CD4-positive, alpha-beta memory T cell (primary cell): ENCODE results near the gene RPL36A. TPM values are rescaled to one million over a fixed set of nuclear protein-coding genes. Genes with fewer than 3 reads are reported as not detected.

Experiments used
- CTCF ChIA-PET: fragments of 350-600 bp; sonication (Branson Sonifier 250); formaldehyde crosslinking; loops from one replicate; lab custom pipeline; 2021; ENCODE audit warnings: inconsistent platforms; ENCODE audit not compliant: partially characterized antibody; lab: Charles Lee
- POLR2A ChIA-PET: fragments of 350-600 bp; sonication (Branson Sonifier 250); formaldehyde crosslinking; loops from one replicate; lab custom pipeline; 2021; ENCODE audit not compliant: partially characterized antibody; lab: Charles Lee
- DNase-seq, 5 donors: peaks; one replicate each; pipeline versions ENCODE4 v3.0.0 to v3.0.0-alpha.2; 2020 to 2022; ENCODE audit warnings: mixed read lengths in 1 of 5
- H3K27ac ChIP-seq: one replicate; pipeline ENCODE4 v1.7.0; 2013; ENCODE audit warnings: low read depth, low read length
- H3K27me3 ChIP-seq: 2 replicates; pipeline ENCODE4 v1.7.0; 2013; ENCODE audit warnings: mild to moderate bottlenecking, low read length, moderate library complexity; ENCODE audit not compliant: insufficient read depth
- H3K36me3 ChIP-seq: 2 replicates; pipeline ENCODE4 v1.7.0; 2013; ENCODE audit warnings: mild to moderate bottlenecking, low read length, moderate library complexity; ENCODE audit not compliant: insufficient read depth
- H3K4me1 ChIP-seq: 2 replicates; pipeline ENCODE4 v1.7.0; 2013; ENCODE audit warnings: mild to moderate bottlenecking, low read length, moderate library complexity; ENCODE audit not compliant: insufficient read depth
- H3K4me3 ChIP-seq, 2 donors: one replicate each; pipeline ENCODE4 v1.7.0; 2013; ENCODE audit warnings: low read length in 2 of 2, mild to moderate bottlenecking in 1 of 2
- H3K9me3 ChIP-seq, 2 donors: one replicate each; pipeline ENCODE4 v1.7.0; 2013; ENCODE audit warnings: low read length in 2 of 2, control low read depth in 1 of 2; ENCODE audit not compliant: control insufficient read depth in 1 of 2
- H3K27ac Mint-ChIP-seq, 7 donors: one replicate each; pipeline ENCODE4 v1.8.0; 2020 to 2021; ENCODE audit warnings: mixed read lengths in 7 of 7, mild to moderate bottlenecking in 6 of 7, inconsistent platforms in 3 of 7, moderate library complexity in 3 of 7
- H3K27me3 Mint-ChIP-seq, 2 donors: one replicate each; pipeline ENCODE4 v1.8.0; 2020 to 2021; ENCODE audit warnings: mixed read lengths in 2 of 2
- H3K36me3 Mint-ChIP-seq, 2 donors: one replicate each; pipeline ENCODE4 v1.8.0; 2020 to 2021; ENCODE audit warnings: mixed read lengths in 2 of 2, inconsistent platforms in 1 of 2, mild to moderate bottlenecking in 1 of 2
- H3K4me1 Mint-ChIP-seq, 4 donors: one replicate each; pipeline ENCODE4 v1.8.0; 2020 to 2021; ENCODE audit warnings: mixed read lengths in 4 of 4, mild to moderate bottlenecking in 1 of 4
- H3K4me3 Mint-ChIP-seq, 8 donors: one replicate each; pipeline ENCODE4 v1.8.0; 2020 to 2021; ENCODE audit warnings: mixed read lengths in 8 of 8, mild to moderate bottlenecking in 7 of 8, moderate library complexity in 6 of 8, inconsistent platforms in 3 of 8
- H3K9me3 Mint-ChIP-seq, 8 donors: one replicate each; pipeline ENCODE4 v1.8.0; 2020 to 2021; ENCODE audit warnings: mixed read lengths in 8 of 8, mild to moderate bottlenecking in 5 of 8, inconsistent platforms in 3 of 8, moderate library complexity in 1 of 8
- intact Hi-C: fragments of 100-400 bp; cut with micrococcal nuclease; formaldehyde crosslinking; loops from one replicate; pipeline ENCODE4 v1.15.1; 2023
- polyA plus RNA-seq, 2 donors: library from polyadenylated mRNA; unstranded; fragments of 300-500 nt; fragmentation: Illumina TruSeq; gene quantifications; one replicate each; pipeline ENCODE4 v1.2.3, GENCODE V29; 2021
- total RNA-seq, 2 experiments: library from RNA; stranded (reverse); gene quantifications; one replicate each; pipeline ENCODE4 v1.2.3, GENCODE V29; 2021

The RPL36A gene
- total RNA-seq (100 to 1,000 TPM; 380 to 428 TPM), polyA plus RNA-seq (1,000 to 10,000 TPM; 2,296 to 2,724 TPM)

DNA sequence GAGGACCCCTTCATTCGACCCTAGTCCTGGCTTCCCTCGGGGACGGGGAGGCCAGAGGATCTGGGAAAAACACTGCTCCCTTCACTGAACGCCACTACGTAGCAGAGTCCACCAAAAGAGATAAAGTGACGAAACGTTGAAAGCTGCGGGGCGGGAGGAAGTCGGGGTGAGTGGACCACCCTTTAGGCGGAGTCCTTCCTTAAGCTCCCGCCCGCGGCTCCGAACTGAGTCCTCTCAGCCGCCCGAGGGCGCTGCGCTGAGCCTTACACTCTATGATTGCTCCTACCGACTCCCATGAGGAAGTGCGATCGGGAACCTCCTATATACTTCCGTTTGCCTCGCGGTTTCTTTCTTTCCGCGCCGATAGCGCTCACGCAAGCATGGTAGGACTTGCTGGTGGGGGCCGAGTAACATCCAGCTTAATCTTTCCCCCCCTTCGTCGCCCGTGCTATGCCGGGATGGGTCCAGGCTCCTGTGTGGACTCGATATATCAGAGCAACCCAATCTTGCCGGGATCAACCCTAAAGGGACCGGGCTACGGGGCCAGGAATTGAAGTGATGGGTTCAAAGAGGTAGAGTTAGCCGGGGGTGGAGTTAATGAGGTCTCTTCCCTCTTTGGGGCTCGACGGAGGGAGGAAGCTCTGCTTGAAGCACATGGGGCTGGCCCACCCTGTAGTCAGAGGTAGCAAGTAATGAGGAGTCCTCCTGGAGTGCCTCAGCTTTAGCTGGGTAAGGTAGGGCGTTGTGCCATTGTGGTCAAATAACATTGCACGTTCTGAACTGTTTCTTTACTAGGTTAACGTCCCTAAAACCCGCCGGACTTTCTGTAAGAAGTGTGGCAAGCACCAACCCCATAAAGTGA, at the start of gene RPL36A:
RPL36A (plus strand) TSS at position 348 of the 862 bp plus-strand sequence; CDS start at position 381, 33 bp downstream.
- H3K4me1 Mint-ChIP-seq = peaks cover 10 to 39% (median 15%) of the 10 kb centered on the region in 4 donors
- no peaks in the 10 kb centered on the region for H3K9me3 Mint-ChIP-seq
- H3K4me3 Mint-ChIP-seq = peak within 1 kb of the TSS; percentile 88 to 98 (median 93)
- ChIA-PET CTCF (interaction anchor here (0.8 to 1.8 kb wide), 11 partner anchors 10 to 571 kb away, joined by 3 to 21 read pairs (median 6); partner anchors contain the start of genes CSTF2, GLA and TIMM8A), POLR2A (interaction anchor here (0.6 to 3.5 kb wide), 15 partner anchors 11 to 1262 kb away, joined by 3 to 36 read pairs (median 7); partner anchors contain the start of genes ARMCX6, CENPI, CSTF2 and GLA)
- Histone ChIP-seq H3K27ac (peak within 1 kb of the TSS; percentile 68), H3K27me3 (no peaks in the 10 kb centered on the region), H3K4me3 (peak within 1 kb of the TSS; percentile 47 to 82), H3K4me1 (peaks cover 15% of the 10 kb centered on the region), H3K9me3 (no peaks in the 10 kb centered on the region), H3K36me3 (no peaks in the 10 kb centered on the region)
- peak; percentile 72 to 84 (median 76) for DNase-seq
- H3K36me3 Mint-ChIP-seq = peaks cover 0 to 30% of the 10 kb centered on the region in 2 donors
- no peaks in the 10 kb centered on the region for H3K27me3 Mint-ChIP-seq
- H3K27ac Mint-ChIP-seq = peak within 1 kb of the TSS; percentile 89 to 98 (median 96)
- intact Hi-C loops = loop anchor here (1.0 to 5.0 kb wide), 3 partner anchors 16 to 541 kb away; partner anchors contain the start of genes GLA, TIMM8A and ZMAT1

DNA sequence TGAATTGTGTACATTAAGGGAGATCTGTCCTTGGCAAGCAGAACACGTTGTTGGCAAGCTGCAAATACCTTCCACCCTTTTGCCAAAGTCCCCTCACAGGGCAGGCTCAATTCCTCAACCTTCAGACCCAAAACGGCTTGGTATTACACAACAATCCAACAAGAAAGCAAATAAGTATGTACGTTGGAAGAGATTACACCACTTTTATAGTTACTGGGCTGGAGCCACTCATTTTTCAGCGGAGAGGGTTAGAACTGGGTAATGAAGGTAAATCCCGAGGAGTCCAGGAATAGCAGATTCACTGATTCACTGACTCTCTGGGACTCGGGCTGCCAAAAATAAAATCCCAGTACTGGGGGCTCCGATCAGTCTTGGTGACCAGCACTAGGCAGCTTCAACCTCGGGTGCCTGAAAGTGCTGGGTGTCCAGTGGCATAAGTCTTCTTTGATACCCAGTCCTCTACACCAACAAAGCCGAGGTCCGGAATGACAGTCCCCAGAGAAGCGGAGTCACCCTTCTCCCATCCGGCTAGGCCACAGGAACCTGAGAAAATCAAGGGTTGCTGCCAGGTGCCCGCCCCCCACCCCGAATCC, 42.9 kb upstream of the RPL36A start:
- H3K4me3 ChIP-seq = peak overlapping the region; percentile 69 to 74
- no peaks in the 10 kb centered on the region for H3K36me3 ChIP-seq
- Mint-ChIP-seq H3K4me1 (peaks cover 5 to 21% (median 11%) of the 10 kb centered on the region in 4 donors), H3K9me3 (peaks cover 0 to 2% (median 0%) of the 10 kb centered on the region in 8 donors), H3K4me3 (peak overlapping the region; percentile 88 to 94 (median 91)), H3K27me3 (no peaks in the 10 kb centered on the region), H3K36me3 (peaks cover 3 to 14% of the 10 kb centered on the region in 2 donors), H3K27ac (peak overlapping the region; percentile 85 to 97 (median 92))
- POLR2A ChIA-PET = interaction anchor here (1.3 to 5.1 kb wide), 3 partner anchors 43 to 71 kb away, joined by 5 to 36 read pairs (median 8); partner anchors contain the start of genes GLA and RPL36A
- H3K27ac ChIP-seq = peak overlapping the region; percentile 72
- H3K27me3 ChIP-seq = no peaks in the 10 kb centered on the region
- intact Hi-C loops = loop anchor here (1.0 to 2.0 kb wide), 3 partner anchors 43 to 297 kb away; partner anchors contain the start of genes HNRNPH2 and RPL36A
- DNase-seq = peak in 2 of 5 donors; percentile 2 to 3
- H3K9me3 ChIP-seq = no peaks in the 10 kb centered on the region
- CTCF ChIA-PET = interaction anchor here (2.0 kb wide), 1 partner anchor 43 kb away, joined by 12 read pairs; the partner anchor contains the start of gene RPL36A
- H3K4me1 ChIP-seq = peaks cover 19% of the 10 kb centered on the region

DNA sequence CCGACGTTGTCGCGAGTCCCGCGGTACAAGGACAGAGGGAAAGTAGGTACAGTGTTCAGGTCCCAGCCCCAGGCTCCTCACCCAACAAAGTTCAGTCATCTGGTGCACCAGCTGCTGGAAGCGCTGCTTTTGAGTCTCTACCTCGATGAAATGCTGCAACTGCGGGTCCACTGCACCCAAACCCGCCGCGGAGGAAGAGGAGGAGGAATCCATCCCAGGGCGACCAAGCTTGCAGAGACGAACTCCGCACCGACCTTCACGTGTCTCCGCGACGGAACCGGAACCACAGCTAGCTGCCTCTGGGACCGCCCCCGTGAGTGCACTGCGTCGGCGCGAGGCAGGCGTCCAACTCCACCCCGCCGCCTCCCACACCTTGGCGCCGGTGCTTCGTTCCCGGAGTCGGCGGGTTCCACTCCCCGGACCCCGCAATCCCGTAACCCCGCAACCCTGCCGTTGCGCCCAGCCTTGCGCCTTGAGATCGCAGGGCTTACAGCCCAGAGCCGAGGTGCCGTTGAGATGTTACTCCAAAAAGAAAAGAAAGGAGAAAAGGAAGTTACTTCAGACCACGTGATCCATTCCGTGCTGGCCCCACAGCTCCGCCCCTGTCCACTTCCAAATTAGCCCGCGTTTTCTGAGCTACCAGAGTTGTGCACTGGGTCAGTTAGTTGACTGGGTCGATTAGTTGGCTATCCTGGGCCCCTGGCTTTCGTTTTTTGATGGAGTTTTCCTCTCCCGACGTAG, 42.2 kb upstream of the RPL36A start, which contains the start of gene TIMM8A:
TIMM8A (minus strand) TSS at position 291 of the 741 bp plus-strand sequence; CDS start at position 213, 78 bp downstream.
- DNase-seq = peak; percentile 73 to 78 (median 74)
- Mint-ChIP-seq H3K27ac (peak within 1 kb of the TSS; percentile 85 to 97 (median 92)), H3K4me3 (peak within 1 kb of the TSS; percentile 88 to 94 (median 91)), H3K27me3 (no peaks in the 10 kb centered on the region), H3K36me3 (peaks cover 3 to 14% of the 10 kb centered on the region in 2 donors), H3K4me1 (peaks cover 5 to 21% (median 11%) of the 10 kb centered on the region in 4 donors), H3K9me3 (peaks cover 0 to 2% (median 0%) of the 10 kb centered on the region in 8 donors)
- Histone ChIP-seq H3K27ac (peak within 1 kb of the TSS; percentile 72), H3K36me3 (no peaks in the 10 kb centered on the region), H3K9me3 (no peaks in the 10 kb centered on the region), H3K4me3 (peak within 1 kb of the TSS; percentile 69 to 74), H3K27me3 (no peaks in the 10 kb centered on the region), H3K4me1 (peaks cover 19% of the 10 kb centered on the region)
- intact Hi-C loops = loop anchor here (1.0 to 2.0 kb wide), 3 partner anchors 42 to 298 kb away; partner anchors contain the start of genes HNRNPH2 and RPL36A
- POLR2A ChIA-PET = interaction anchor here (0.8 to 5.1 kb wide), 5 partner anchors 43 to 583 kb away, joined by 3 to 36 read pairs (median 5); partner anchors contain the start of genes GLA, RPL36A and ZMAT1
- CTCF ChIA-PET = interaction anchor here (0.6 to 2.0 kb wide), 4 partner anchors 12 to 46 kb away, joined by 3 to 12 read pairs (median 3); partner anchors contain the start of gene RPL36A

DNA sequence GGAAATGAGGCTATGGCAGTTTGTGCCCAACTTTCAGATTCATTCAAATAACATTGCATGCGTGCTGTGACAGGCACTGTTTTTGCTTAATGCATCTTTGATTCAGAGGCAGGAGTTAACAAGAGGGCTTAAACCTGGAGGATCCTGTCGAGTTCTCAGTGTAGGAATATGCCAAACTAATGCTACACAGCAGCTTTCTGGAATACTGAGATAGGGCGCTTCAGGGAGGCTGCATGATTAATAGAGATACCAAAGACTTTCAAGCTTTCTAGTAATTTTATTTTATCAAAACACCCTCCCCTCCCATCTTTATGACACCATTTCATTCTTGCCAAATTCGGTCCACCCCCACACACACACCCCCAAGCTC, 41.6 kb upstream of the RPL36A start:
- ChIA-PET POLR2A (interaction anchor here (0.8 to 5.1 kb wide), 4 partner anchors 42 to 583 kb away, joined by 3 to 36 read pairs (median 6); partner anchors contain the start of genes GLA, RPL36A and ZMAT1), CTCF (interaction anchor here (0.7 to 2.0 kb wide), 4 partner anchors 9 to 46 kb away, joined by 3 to 12 read pairs (median 3); partner anchors contain the start of gene RPL36A)
- DNase-seq = no peak
- intact Hi-C loops = loop anchor here (2.0 kb wide), 2 partner anchors 42 to 298 kb away; partner anchors contain the start of gene RPL36A
- Mint-ChIP-seq H3K4me1 (peaks cover 4 to 21% (median 11%) of the 10 kb centered on the region in 4 donors), H3K27me3 (no peaks in the 10 kb centered on the region), H3K36me3 (peaks cover 3 to 14% of the 10 kb centered on the region in 2 donors), H3K27ac (peak overlapping the region; percentile 85 to 97 (median 92)), H3K9me3 (peaks cover 0 to 2% (median 0%) of the 10 kb centered on the region in 8 donors), H3K4me3 (peak overlapping the region; percentile 88 to 94 (median 91))
- H3K4me3 ChIP-seq = peak overlapping the region; percentile 69 to 74
- peak overlapping the region; percentile 72 for H3K27ac ChIP-seq
- H3K36me3 ChIP-seq = no peaks in the 10 kb centered on the region
- peaks cover 19% of the 10 kb centered on the region for H3K4me1 ChIP-seq
- no peaks in the 10 kb centered on the region for H3K27me3 ChIP-seq
- no peaks in the 10 kb centered on the region for H3K9me3 ChIP-seq

DNA sequence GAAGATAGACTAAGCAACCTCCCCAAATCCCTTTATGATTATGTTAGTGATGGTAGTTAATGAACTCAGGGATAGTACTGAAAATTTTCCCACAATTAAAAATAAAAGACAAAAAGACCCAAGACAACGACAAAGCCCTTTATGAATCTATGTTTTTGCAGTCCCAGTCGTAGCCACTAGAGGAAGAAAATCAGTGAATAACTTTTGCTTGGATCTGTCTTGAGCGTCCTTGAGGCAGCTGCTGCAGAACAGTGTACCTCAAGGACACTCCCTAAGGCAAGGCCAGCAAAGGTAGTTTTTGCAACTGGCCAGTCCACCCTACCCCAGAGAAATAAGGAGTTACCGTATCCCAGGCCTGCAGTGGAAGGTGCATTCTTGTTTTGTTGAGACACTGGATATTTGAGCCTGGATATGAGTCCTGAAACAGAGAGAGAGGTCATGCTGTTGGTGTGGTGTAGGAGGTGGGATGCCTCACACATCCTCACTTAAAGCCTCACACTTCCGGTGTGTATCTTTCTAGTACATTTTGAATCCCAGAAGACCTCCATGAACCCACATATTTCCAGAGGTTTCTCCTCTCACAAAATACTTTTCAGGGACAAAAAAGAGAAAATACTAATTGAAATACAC, 33.5 kb upstream of the RPL36A start:
- H3K4me3 Mint-ChIP-seq = no peak overlapping the region
- H3K27me3 Mint-ChIP-seq = no peaks in the 10 kb centered on the region
- CTCF ChIA-PET = no interaction called here
- H3K9me3 ChIP-seq = no peaks in the 10 kb centered on the region
- POLR2A ChIA-PET = no interaction called here
- no peaks in the 10 kb centered on the region for H3K4me1 ChIP-seq
- no peaks in the 10 kb centered on the region for H3K36me3 Mint-ChIP-seq
- no peak overlapping the region for H3K4me3 ChIP-seq
- no peak for DNase-seq
- H3K9me3 Mint-ChIP-seq = no peaks in the 10 kb centered on the region
- H3K27ac Mint-ChIP-seq = no peak overlapping the region
- no peaks in the 10 kb centered on the region for H3K36me3 ChIP-seq
- no peaks in the 10 kb centered on the region for H3K27me3 ChIP-seq
- H3K27ac ChIP-seq = no peak overlapping the region
- H3K4me1 Mint-ChIP-seq = peaks cover 0 to 2% (median under 1%) of the 10 kb centered on the region in 4 donors
- intact Hi-C loops = no loop called here
